GM12864 (cell line): ENCODE measurements around the gene ITPR1.

Experiments
- DNase-seq: peaks from one replicate; pipeline ENCODE4 v3.0.0-alpha.2; 2011; ENCODE audit warnings: low read depth
- H3K4me3 ChIP-seq: 2 replicates; pipeline ENCODE4 v1.5.1; 2011; ENCODE audit warnings: mild to moderate bottlenecking, low read depth, low read length, control low read depth
- CTCF ChIP-seq: IDR thresholded peaks from 2 replicates; pipeline ENCODE4 v1.5.1; 2011; ENCODE audit warnings: low read depth, mild to moderate bottlenecking, moderate library complexity, low read length, control low read depth, inconsistent platforms; ENCODE audit errors: missing control alignments

ITPR1 gene

GRCh38 chr3:4509983-4510755 is 17.0 kb downstream of the ITPR1 start:
- TF ChIP-seq CTCF: no peak
- H3K4me3 ChIP-seq: no peak overlapping the region
- DNase-seq: no peak

GRCh38 chr3:4511491-4512262 is 18.5 kb downstream of the ITPR1 start:
- TF ChIP-seq CTCF: no peak
- no peak overlapping the region for H3K4me3 ChIP-seq
- DNase-seq: no peak

GRCh38 chr3:4512895-4513616 is 19.9 kb downstream of the ITPR1 start:
- H3K4me3 ChIP-seq: no peak overlapping the region
- no peak for DNase-seq
- no peak for TF ChIP-seq CTCF

- no peak for TF ChIP-seq CTCF
- H3K4me3 ChIP-seq: no peak overlapping the region
- DNase-seq: no peak
These were observed 21.2 kb downstream of the ITPR1 start for GRCh38 chr3:4514321-4514720.

GRCh38 chr3:4514916-4515315 is 21.8 kb downstream of the ITPR1 start:
- DNase-seq: no peak
- H3K4me3 ChIP-seq: no peak overlapping the region
- no peak for TF ChIP-seq CTCF

- no peak overlapping the region for H3K4me3 ChIP-seq
- DNase-seq: no peak
- no peak for TF ChIP-seq CTCF
These were observed 22.9 kb downstream of the ITPR1 start for GRCh38 chr3:4515916-4516579.
